ENCODE data around the gene TRA2B.

Gene TRA2B

GRCh38 chr3:185929192-185930151 is 8.3 kb downstream of the TRA2B start:
- TF ChIP-seq, protein P1, sequence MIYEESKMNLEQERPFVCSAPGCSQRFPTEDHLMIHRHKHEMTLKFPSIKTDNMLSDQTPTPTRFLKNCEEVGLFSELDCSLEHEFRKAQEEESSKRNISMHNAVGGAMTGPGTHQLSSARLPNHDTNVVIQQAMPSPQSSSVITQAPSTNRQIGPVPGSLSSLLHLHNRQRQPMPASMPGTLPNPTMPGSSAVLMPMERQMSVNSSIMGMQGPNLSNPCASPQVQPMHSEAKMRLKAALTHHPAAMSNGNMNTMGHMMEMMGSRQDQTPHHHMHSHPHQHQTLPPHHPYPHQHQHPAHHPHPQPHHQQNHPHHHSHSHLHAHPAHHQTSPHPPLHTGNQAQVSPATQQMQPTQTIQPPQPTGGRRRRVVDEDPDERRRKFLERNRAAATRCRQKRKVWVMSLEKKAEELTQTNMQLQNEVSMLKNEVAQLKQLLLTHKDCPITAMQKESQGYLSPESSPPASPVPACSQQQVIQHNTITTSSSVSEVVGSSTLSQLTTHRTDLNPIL (CRISPR knock-in tag; IDR thresholded peaks at IDR 0.05; ENCODE audit: low read depth): no peak
- TF ChIP-seq CSRNP3 (CRISPR knock-in tag; IDR thresholded peaks at IDR 0.05): no peak
- peak; percentile 4 for ATAC-seq

DNA sequence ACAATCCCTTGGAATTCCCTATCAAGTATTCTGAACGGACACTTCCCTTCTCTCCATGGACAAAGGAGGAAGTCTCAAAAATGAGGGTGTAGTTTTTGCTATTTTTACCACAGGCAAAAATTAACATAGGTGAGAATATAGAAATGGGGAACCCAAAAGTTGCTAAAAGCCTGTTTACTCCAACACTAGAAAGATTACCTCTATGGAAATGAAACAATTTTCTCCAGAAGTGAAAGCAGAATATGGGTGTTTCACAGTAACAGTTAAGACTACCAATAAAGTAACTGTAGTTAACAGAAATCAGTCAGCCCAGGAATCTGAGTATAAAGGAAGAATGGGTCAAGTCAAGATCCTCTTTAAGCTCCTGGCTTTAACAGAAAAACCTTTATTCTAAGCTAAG is 9.3 kb downstream of the TRA2B start:
- ATAC-seq: no peak; the same call in 1 of the 3 replicates
- no peak for TF ChIP-seq CSRNP3 (CRISPR knock-in tag; IDR thresholded peaks at IDR 0.05)
- TF ChIP-seq GLIS3 (CRISPR knock-in tag; IDR thresholded peaks at IDR 0.05): no peak
- TF ChIP-seq ZFP3 (CRISPR knock-in tag; IDR thresholded peaks at IDR 0.05): no peak
- no peak for TF ChIP-seq RARB (CRISPR knock-in tag; IDR thresholded peaks at IDR 0.05)
- no peak for TF ChIP-seq ARNTL (CRISPR knock-in tag; IDR thresholded peaks at IDR 0.05; ENCODE audit: borderline replicate concordance, low read depth)
- no peak for TF ChIP-seq PPARA (CRISPR knock-in tag; IDR thresholded peaks at IDR 0.05; ENCODE audit: borderline replicate concordance)

- ATAC-seq: peak; percentile 8; the same call in 1 of the 3 replicates
- TF ChIP-seq OSR1 (CRISPR knock-in tag; IDR thresholded peaks at IDR 0.05) (no peak), PPARA (CRISPR knock-in tag; IDR thresholded peaks at IDR 0.05; ENCODE audit: borderline replicate concordance) (no peak), ESRRG (CRISPR knock-in tag; IDR thresholded peaks at IDR 0.05) (no peak), ZNF565 (CRISPR knock-in tag; conservative IDR thresholded peaks at IDR 0.05; ENCODE audit: low read depth) (no peak), TCF4 (CRISPR knock-in tag; IDR thresholded peaks at IDR 0.05; ENCODE audit: borderline replicate concordance) (no peak), SNAI2 (CRISPR knock-in tag; IDR thresholded peaks at IDR 0.05) (no peak), TOX (CRISPR knock-in tag; IDR thresholded peaks at IDR 0.05; ENCODE audit: borderline replicate concordance) (no peak), BACH2 (CRISPR knock-in tag; IDR thresholded peaks at IDR 0.05; ENCODE audit: borderline replicate concordance) (no peak), ZFP3 (CRISPR knock-in tag; IDR thresholded peaks at IDR 0.05) (no peak), CSRNP3 (CRISPR knock-in tag; IDR thresholded peaks at IDR 0.05) (no peak), CSDC2 (CRISPR knock-in tag; IDR thresholded peaks at IDR 0.05) (no peak), ZNF8 (CRISPR knock-in tag; IDR thresholded peaks at IDR 0.05) (no peak), GLIS3 (CRISPR knock-in tag; IDR thresholded peaks at IDR 0.05) (no peak)
- TF ChIP-seq, protein P1 (CRISPR knock-in tag; IDR thresholded peaks at IDR 0.05; ENCODE audit: low read depth): no peak
Measured at GRCh38 chr3:185927501-185928200, 10.2 kb downstream of the TRA2B start.

- no peak for ATAC-seq
- TF ChIP-seq ZC3H10 (CRISPR knock-in tag; IDR thresholded peaks at IDR 0.05) (no peak), ISL1 (CRISPR knock-in tag; IDR thresholded peaks at IDR 0.05) (no peak)
Measured at GRCh38 chr3:185926445-185926844, 11.4 kb downstream of the TRA2B start.
